ENCODE data around the gene PSMD1.

DNA sequence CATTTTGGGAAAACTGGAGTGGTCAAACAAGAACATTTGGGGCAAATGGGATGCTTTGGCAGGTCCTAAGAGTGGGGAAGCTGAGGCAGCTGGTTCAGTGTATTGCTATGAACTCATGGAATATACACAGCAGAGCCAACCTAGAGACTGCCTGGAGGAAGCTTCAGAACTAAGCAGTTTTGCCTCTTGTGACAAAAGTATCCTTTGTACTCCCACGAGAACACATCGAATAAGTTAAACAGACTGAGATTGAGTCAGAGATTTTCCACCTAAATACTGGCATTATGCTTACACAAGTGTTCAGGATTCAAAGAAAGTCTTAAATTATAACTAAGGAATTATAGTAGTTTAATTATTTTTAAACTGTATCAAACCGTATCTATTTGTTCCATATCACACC, 136.5 kb downstream of the PSMD1 start:
- TF ChIP-seq POLR2A (IDR thresholded peaks at IDR 0.05; ENCODE audit: extremely low read depth, insufficient read length) (no peak), CTCF (IDR thresholded peaks at IDR 0.05; ENCODE audit: low read depth, low read length) (no peak), MYC (IDR thresholded peaks at IDR 0.05; ENCODE audit: low read depth, low read length) (no peak)
- TF ChIP-seq, protein P1, sequence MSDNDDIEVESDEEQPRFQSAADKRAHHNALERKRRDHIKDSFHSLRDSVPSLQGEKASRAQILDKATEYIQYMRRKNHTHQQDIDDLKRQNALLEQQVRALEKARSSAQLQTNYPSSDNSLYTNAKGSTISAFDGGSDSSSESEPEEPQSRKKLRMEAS (IDR thresholded peaks at IDR 0.05; ENCODE audit: low read depth, low read length), result no peak

Measured in NB4 (cell line).